A549 (cell line): Measurements from ENCODE around the gene DDTL. TPM values are rescaled to one million over a fixed set of nuclear protein-coding genes. Genes with fewer than 3 reads are reported as not detected.
A peak's percentile ranks its signal among the peaks of the same experiment; 100 is the strongest.

Source experiments
- ATAC-seq, 2 experiments: fragments of 200-7000 bp in 1 of 2; fragments of >200 bp in 1 of 2; cut with Nextera tagmentation in 1 of 2; cut with Tn5 transposase in 1 of 2; 3 replicates each; pipeline versions ENCODE4 v1.8.0 to v1.9.1; 2018 to 2020; ENCODE audit warnings: mild to moderate bottlenecking in 1 of 2, moderate library complexity in 1 of 2
- CTCF ChIA-PET: fragments of 300-600 bp; sonication (Branson Sonifier 250); formaldehyde crosslinking; extraction: SDS; loops from one replicate; lab custom pipeline; 2021; ENCODE audit warnings: antibody characterized with exemption, inconsistent platforms; lab: Yijun Ruan, JAX
- POLR2A ChIA-PET: fragments of 350-600 bp; formaldehyde crosslinking; extraction: SDS; loops from one replicate; lab custom pipeline; 2021; ENCODE audit warnings: antibody characterized with exemption, inconsistent platforms; lab: Yijun Ruan, JAX
- DNase-seq, 2 experiments: peaks; one replicate each; pipeline versions ENCODE4 v3.0.0 to v3.0.0-alpha.2; 2011 to 2016; ENCODE audit warnings: low read depth in 1 of 2, low spot score in 1 of 2
- FAIRE-seq: peaks from 2 replicates; lab custom pipeline; 2011; peaks lifted over from hg19 to GRCh38; lab: Jason Lieb, UNC
- H3K27ac ChIP-seq, 2 experiments: fragments of >200 bp; sonication (Bioruptor Twin); formaldehyde crosslinking; 3 replicates each; pipeline ENCODE4 v1.5.1; 2016 to 2017
- H3K4me1 ChIP-seq: fragments of >200 bp; sonication (Bioruptor Twin); formaldehyde crosslinking; 3 replicates; pipeline ENCODE4 v1.6.1; 2016
- H3K4me2 ChIP-seq: fragments of >200 bp; sonication (Bioruptor Twin); formaldehyde crosslinking; 3 replicates; pipeline ENCODE4 v1.6.1; 2016
- H3K4me3 ChIP-seq: fragments of >200 bp; sonication (Bioruptor Twin); formaldehyde crosslinking; 3 replicates; pipeline ENCODE4 v1.5.1; 2016
- H3K9me3 ChIP-seq: fragments of >200 bp; sonication (Bioruptor Twin); formaldehyde crosslinking; 3 replicates; pipeline ENCODE4 v1.6.1; 2016
- BCL3 ChIP-seq: fragments of >200 bp; sonication (Bioruptor Twin); formaldehyde crosslinking; IDR thresholded peaks from 3 replicates; pipeline ENCODE4 v1.6.1; 2016
- CBX2 ChIP-seq: fragments of 200-600 bp; sonication (generic); IDR thresholded peaks from 2 replicates; pipeline ENCODE4 v1.6.1; 2016; ENCODE audit warnings: low read depth, mild to moderate bottlenecking, borderline replicate concordance
- CTCF ChIP-seq: fragments of >200 bp; sonication (Bioruptor Twin); formaldehyde crosslinking; IDR thresholded peaks from 3 replicates; pipeline ENCODE4 v1.5.1; 2016
- EHMT2 ChIP-seq: fragments of 200-600 bp; sonication (generic); IDR thresholded peaks from 2 replicates; pipeline ENCODE4 v1.6.1; 2016; ENCODE audit warnings: antibody characterized with exemption, low read depth, mild to moderate bottlenecking, moderate library complexity
- FOSL2 ChIP-seq, 2 experiments: fragments of 450-650 bp in 1 of 2; fragments of >200 bp in 1 of 2; sonication (Bioruptor Twin) in 1 of 2; formaldehyde crosslinking; IDR thresholded peaks; 2 replicates each; pipeline versions ENCODE4 v1.5.0 to v1.6.1; 2016 to 2020; ENCODE audit warnings: mild to moderate bottlenecking in 1 of 2, moderate library complexity in 1 of 2
- FOXS1 ChIP-seq: fragments of 250-450 bp; sonication (Bioruptor Pico); IDR thresholded peaks from 2 replicates; pipeline ENCODE4 v1.5.0; 2020; ENCODE audit warnings: mild to moderate bottlenecking, moderate library complexity
- HEYL ChIP-seq: fragments of 250-450 bp; sonication (Bioruptor Pico); IDR thresholded peaks from 2 replicates; pipeline ENCODE4 v1.8.0; 2021; ENCODE audit warnings: mild to moderate bottlenecking, moderate library complexity
- JUN ChIP-seq, 2 experiments: fragments of >200 bp; sonication (Bioruptor Twin); formaldehyde crosslinking; IDR thresholded peaks; 2 replicates in 1 of 2; 3 replicates in 1 of 2; pipeline ENCODE4 v1.6.1; 2016 to 2017
- KDM5A ChIP-seq: fragments of 200-600 bp; sonication (generic); IDR thresholded peaks from 2 replicates; pipeline ENCODE4 v1.6.1; 2016; ENCODE audit warnings: antibody characterized with exemption, mild to moderate bottlenecking
- MAFK ChIP-seq: fragments of 450-650 bp; IDR thresholded peaks from 2 replicates; pipeline ENCODE4 v1.6.1; 2014; ENCODE audit not compliant: partially characterized antibody
- MAZ ChIP-seq: fragments of 150-350 bp; IDR thresholded peaks from 2 replicates; pipeline ENCODE4 v1.6.1; 2014; ENCODE audit warnings: antibody characterized with exemption, low read depth, low read length, borderline replicate concordance
- MYC ChIP-seq: IDR thresholded peaks from 2 replicates; pipeline ENCODE4 v1.6.1; 2012; ENCODE audit warnings: mild to moderate bottlenecking, inconsistent platforms, low read length, improper control_type of control experiment, borderline replicate concordance
- NR3C1 ChIP-seq: fragments of >200 bp; sonication (Bioruptor Twin); formaldehyde crosslinking; IDR thresholded peaks from 3 replicates; pipeline ENCODE4 v1.6.1; 2017
- RAD21 ChIP-seq, 2 experiments: fragments of >200 bp in 1 of 2; sonication (Bioruptor Twin) in 1 of 2; formaldehyde crosslinking in 1 of 2; IDR thresholded peaks in 1 of 2; conservative IDR thresholded peaks in 1 of 2; 2 replicates in 1 of 2; 3 replicates in 1 of 2; pipeline ENCODE4 v1.6.1; 2012 to 2018; ENCODE audit warnings: inconsistent platforms in 1 of 2
- SREBF2 ChIP-seq: fragments of 450-650 bp; IDR thresholded peaks from 2 replicates; pipeline ENCODE4 v1.6.1; 2014; ENCODE audit warnings: mild to moderate bottlenecking, moderate library complexity
- ZSCAN20 ChIP-seq: fragments of 250-450 bp; sonication (Bioruptor Pico); IDR thresholded peaks from 2 replicates; pipeline ENCODE4 v1.8.0; 2022; ENCODE audit warnings: mild to moderate bottlenecking, moderate library complexity
- WGBS: methylation state at CpG from one replicate; pipeline ENCODE4 v1.1.6; 2017; ENCODE audit errors: missing lambda C conversion rate; 5-methylcytosine and 5-hydroxymethylcytosine counted together
- polyA plus RNA-seq, 4 experiments: library from polyadenylated mRNA; depleted of rRNA in 3 of 4; stranded (reverse); fragments of >200 nt; fragmentation: RNase III in 1 of 4; extraction: RNeasy Plus Mini Kit Qiagen cat#74134 plus additional on column Dnase treatment in 1 of 4; gene quantifications; 2 replicates in 3 of 4; 3 replicates in 1 of 4; pipeline ENCODE4 v1.2.3, GENCODE V29; 2011 to 2017
- TF ChIP-seq, protein P1 (sequence below): IDR thresholded peaks from 2 replicates; pipeline ENCODE4 v1.6.1; 2012; ENCODE audit warnings: low read depth, borderline replicate concordance
- TF ChIP-seq, protein P2 (sequence below): IDR thresholded peaks from 2 replicates; pipeline ENCODE4 v1.6.1; 2012
- TF ChIP-seq, protein P3 (sequence below): IDR thresholded peaks from 2 replicates; pipeline ENCODE4 v1.6.1; 2012

DDTL gene
- polyA plus RNA-seq, 2 of the 4 experiments (the other 2 are of a cell fraction), result 2.1 to 2.5 TPM

GRCh38 chr22:24009227-24010017 lies 42.7 kb downstream of the DDTL start (continued):
- TF ChIP-seq, protein P1, sequence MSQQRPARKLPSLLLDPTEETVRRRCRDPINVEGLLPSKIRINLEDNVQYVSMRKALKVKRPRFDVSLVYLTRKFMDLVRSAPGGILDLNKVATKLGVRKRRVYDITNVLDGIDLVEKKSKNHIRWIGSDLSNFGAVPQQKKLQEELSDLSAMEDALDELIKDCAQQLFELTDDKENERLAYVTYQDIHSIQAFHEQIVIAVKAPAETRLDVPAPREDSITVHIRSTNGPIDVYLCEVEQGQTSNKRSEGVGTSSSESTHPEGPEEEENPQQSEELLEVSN, result no peak

GRCh38 chr22:24010018-24010391 lies 43.3 kb downstream of the DDTL start:
- no peak for DNase-seq
- peaks cover 4% of the 10 kb centered on the region; the same call in 2 of the 3 replicates for H3K4me1 ChIP-seq
- CTCF ChIA-PET, result interaction anchor here (1.3 to 1.4 kb wide), 2 partner anchors 145 to 165 kb away, joined by 4 to 5 read pairs; no protein-coding TSS in a partner anchor

DNA sequence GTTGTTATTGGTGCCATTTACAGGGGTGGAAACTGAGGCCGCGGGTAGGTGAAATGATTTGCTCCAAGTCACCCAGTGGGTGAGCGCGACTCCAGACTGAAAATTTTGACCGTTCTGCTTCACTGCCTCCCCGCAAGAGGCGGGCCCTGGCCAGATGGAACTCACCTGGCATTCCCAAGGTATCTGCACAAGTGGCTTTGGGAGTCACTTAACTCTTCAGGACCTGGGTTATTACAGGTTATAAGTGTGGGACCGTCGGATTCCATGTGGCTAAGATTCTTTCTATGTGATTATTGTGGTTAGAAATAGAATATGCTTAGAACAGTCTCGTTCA lies 45.0 kb downstream of the DDTL start:
- FAIRE-seq (no peak), DNase-seq (no peak), ATAC-seq (peak; percentile 16 to 38; a peak in 5 of 6 replicates)
- WGBS, result under 1% methylated on average over 10 of the region's 10 CpGs
- ChIA-PET POLR2A (interaction anchor here (1.4 to 1.5 kb wide), 2 partner anchors 143 to 145 kb away, joined by 4 to 7 read pairs; no protein-coding TSS in a partner anchor), CTCF (interaction anchor here (1.8 kb wide), 1 partner anchor 146 kb away, joined by 4 read pairs; no protein-coding TSS in a partner anchor)
- Histone ChIP-seq H3K27ac (peak overlapping the region; percentile 86 to 98), H3K4me1 (peaks cover 4% of the 10 kb centered on the region; the same call in 2 of the 3 replicates), H3K4me3 (peak overlapping the region; percentile 92), H3K9me3 (no peaks in the 10 kb centered on the region), H3K4me2 (peak overlapping the region; percentile 91)
- TF ChIP-seq NR3C1, result no peak
- TF ChIP-seq SREBF2, result no peak
- no peak for TF ChIP-seq EHMT2
- TF ChIP-seq, protein P2, sequence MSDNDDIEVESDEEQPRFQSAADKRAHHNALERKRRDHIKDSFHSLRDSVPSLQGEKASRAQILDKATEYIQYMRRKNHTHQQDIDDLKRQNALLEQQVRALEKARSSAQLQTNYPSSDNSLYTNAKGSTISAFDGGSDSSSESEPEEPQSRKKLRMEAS, result no peak
- no peak for TF ChIP-seq CTCF
- no peak for TF ChIP-seq CBX2
- no peak for TF ChIP-seq FOSL2 (IDR thresholded peaks at IDR 0.05)
- TF ChIP-seq FOSL2 (CRISPR knock-in tag; IDR thresholded peaks at IDR 0.05), result no peak
- TF ChIP-seq FOXS1, result no peak
- TF ChIP-seq ZSCAN20 (CRISPR knock-in tag), result no peak
- no peak for TF ChIP-seq MAFK
- no peak for TF ChIP-seq JUN (IDR thresholded peaks at IDR 0.05)
- TF ChIP-seq HEYL (CRISPR knock-in tag), result no peak

More at GRCh38 chr22:24010018-24010391, 43.3 kb downstream of the DDTL start:
- H3K9me3 ChIP-seq, result no peaks in the 10 kb centered on the region
- FAIRE-seq, result no peak
- TF ChIP-seq MAZ (no peak), FOXS1 (no peak), RAD21 (conservative IDR thresholded peaks at IDR 0.05 in 1 of 2, IDR thresholded peaks at IDR 0.05 in 1 of 2) (no peak), BCL3 (no peak), CBX2 (no peak), KDM5A (no peak), MYC (no peak), CTCF (no peak), EHMT2 (no peak)
- TF ChIP-seq, protein P3, sequence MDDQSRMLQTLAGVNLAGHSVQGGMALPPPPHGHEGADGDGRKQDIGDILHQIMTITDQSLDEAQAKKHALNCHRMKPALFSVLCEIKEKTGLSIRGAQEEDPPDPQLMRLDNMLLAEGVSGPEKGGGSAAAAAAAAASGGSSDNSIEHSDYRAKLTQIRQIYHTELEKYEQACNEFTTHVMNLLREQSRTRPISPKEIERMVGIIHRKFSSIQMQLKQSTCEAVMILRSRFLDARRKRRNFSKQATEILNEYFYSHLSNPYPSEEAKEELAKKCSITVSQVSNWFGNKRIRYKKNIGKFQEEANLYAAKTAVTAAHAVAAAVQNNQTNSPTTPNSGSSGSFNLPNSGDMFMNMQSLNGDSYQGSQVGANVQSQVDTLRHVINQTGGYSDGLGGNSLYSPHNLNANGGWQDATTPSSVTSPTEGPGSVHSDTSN, result no peak
- TF ChIP-seq, all 56 proteins: peak for 0
- POLR2A ChIA-PET, result no interaction called here
- WGBS, result 80% methylated on average over 2 of the region's 2 CpGs
- H3K27ac ChIP-seq, result no peak overlapping the region
- no peak overlapping the region for H3K4me2 ChIP-seq
- H3K4me3 ChIP-seq, result no peak overlapping the region
- ATAC-seq, result no peak
